Trophoblast cell (in vitro differentiated cells and primary cell): ENCODE results near the gene TCF21.
"Not testable (repeated sequence)": the region's sequence is repeated elsewhere in the genome, so short reads cannot be mapped to it uniquely, and the experiment has no call there.

ENCODE experiments used
- DNase-seq, 2 donors: peaks; one replicate each; pipeline ENCODE4 v3.0.0-alpha.2; 2016
- H2AFZ ChIP-seq: 2 replicates; pipeline ENCODE4 v1.6.1; 2013; ENCODE audit warnings: low read length, moderate library complexity, mild to moderate bottlenecking; ENCODE audit not compliant: insufficient read depth, poor library complexity
- H2AK5ac ChIP-seq: 2 replicates; pipeline ENCODE4 v1.6.1; 2013; ENCODE audit warnings: mild to moderate bottlenecking, low read length
- H2BK120ac ChIP-seq: 2 replicates; pipeline ENCODE4 v1.6.1; 2013; ENCODE audit warnings: low read length, mild to moderate bottlenecking, moderate library complexity; ENCODE audit not compliant: insufficient read depth, poor library complexity
- H2BK12ac ChIP-seq: 2 replicates; pipeline ENCODE4 v1.6.1; 2013; ENCODE audit warnings: mild to moderate bottlenecking, low read length, moderate library complexity
- H2BK5ac ChIP-seq: 2 replicates; pipeline ENCODE4 v1.6.1; 2013; ENCODE audit warnings: low read length, low read depth, moderate library complexity, mild to moderate bottlenecking; ENCODE audit not compliant: poor library complexity
- H3K14ac ChIP-seq: 2 replicates; pipeline ENCODE4 v1.6.1; 2013; ENCODE audit warnings: mild to moderate bottlenecking, low read length
- H3K18ac ChIP-seq: 2 replicates; pipeline ENCODE4 v1.6.1; 2013; ENCODE audit warnings: mild to moderate bottlenecking, low read length
- H3K23ac ChIP-seq: 2 replicates; pipeline ENCODE4 v1.6.1; 2013; ENCODE audit warnings: low read length
- H3K27ac ChIP-seq: 2 replicates; pipeline ENCODE4 v1.5.1; 2013; ENCODE audit warnings: low read depth, mild to moderate bottlenecking, inconsistent platforms, low read length, moderate library complexity
- H3K27me3 ChIP-seq: 2 replicates; pipeline ENCODE4 v1.6.1; 2013; ENCODE audit warnings: inconsistent platforms, mild to moderate bottlenecking, low read length, moderate library complexity; ENCODE audit not compliant: insufficient read depth
- H3K36me3 ChIP-seq, 2 experiments: 1 replicate in 1 of 2; 2 replicates in 1 of 2; pipeline ENCODE4 v1.6.1; 2013; ENCODE audit warnings: low read length in 2 of 2, mild to moderate bottlenecking in 2 of 2, moderate library complexity in 1 of 2; ENCODE audit not compliant: insufficient read depth in 2 of 2, control insufficient read depth in 1 of 2
- H3K4ac ChIP-seq: 2 replicates; pipeline ENCODE4 v1.6.1; 2013; ENCODE audit warnings: low read depth, mild to moderate bottlenecking, low read length, moderate library complexity
- H3K4me1 ChIP-seq, 2 experiments: 1 replicate in 1 of 2; 2 replicates in 1 of 2; pipeline ENCODE4 v1.6.1; 2013; ENCODE audit warnings: low read length in 2 of 2, mild to moderate bottlenecking in 2 of 2, moderate library complexity in 1 of 2; ENCODE audit not compliant: insufficient read depth in 2 of 2, control insufficient read depth in 1 of 2
- H3K4me2 ChIP-seq: 2 replicates; pipeline ENCODE4 v1.6.1; 2013; ENCODE audit warnings: inconsistent platforms, mild to moderate bottlenecking, low read length, moderate library complexity
- H3K4me3 ChIP-seq: 2 replicates; pipeline ENCODE4 v1.5.1; 2013; ENCODE audit warnings: mild to moderate bottlenecking, low read depth, low read length, inconsistent platforms
- H3K79me1 ChIP-seq: one replicate; pipeline ENCODE4 v1.6.1; 2013; ENCODE audit warnings: low read length
- H3K79me2 ChIP-seq: 2 replicates; pipeline ENCODE4 v1.6.1; 2013; ENCODE audit warnings: low read length, mild to moderate bottlenecking; ENCODE audit not compliant: control insufficient read depth, insufficient read depth, poor library complexity
- H3K9ac ChIP-seq: 2 replicates; pipeline ENCODE4 v1.6.1; 2013; ENCODE audit warnings: mild to moderate bottlenecking, low read length
- H3K9me3 ChIP-seq: 2 replicates; pipeline ENCODE4 v1.6.1; 2013; ENCODE audit warnings: low read depth, mild to moderate bottlenecking, control low read depth, inconsistent platforms, low read length; ENCODE audit not compliant: insufficient read depth
- H4K12ac ChIP-seq: 2 replicates; pipeline ENCODE4 v1.6.1; 2013; ENCODE audit warnings: low read depth, mild to moderate bottlenecking, low read length, moderate library complexity
- H4K8ac ChIP-seq: 2 replicates; pipeline ENCODE4 v1.6.1; 2013; ENCODE audit warnings: low read depth, mild to moderate bottlenecking, low read length, moderate library complexity
- H4K91ac ChIP-seq: one replicate; pipeline ENCODE4 v1.6.1; 2013; ENCODE audit warnings: low read depth, mild to moderate bottlenecking, low read length, moderate library complexity
- whole genome bisulfite sequencing: extraction: QIAGEN DNeasy Blood & Tissue Kit; methylation state at CpG from one replicate; pipeline ENCODE4 v1.1.7; 2013; ENCODE audit warnings: missing lambda C conversion rate; ENCODE audit not compliant: insufficient read length, insufficient coverage; ENCODE audit errors: extremely low coverage; 5-methylcytosine and 5-hydroxymethylcytosine counted together

The TCF21 gene

DNA sequence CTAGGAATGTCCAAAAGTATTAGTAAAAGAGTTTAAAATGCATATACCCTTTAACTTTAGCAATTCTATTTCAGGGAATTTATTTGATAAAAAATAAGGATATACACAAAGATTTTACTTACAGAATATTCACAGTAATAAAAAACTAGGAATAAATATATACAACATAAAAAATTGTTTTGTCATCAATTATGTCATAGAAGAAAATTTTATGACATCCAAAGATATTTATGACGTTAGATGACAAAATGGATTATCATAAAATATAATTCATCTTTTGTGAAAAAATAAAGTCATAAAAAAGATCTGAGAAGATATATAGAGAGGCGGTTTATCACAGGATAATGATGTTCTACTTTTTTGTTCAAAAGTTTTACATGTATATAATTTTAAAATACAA is 32.0 kb upstream of the TCF21 start:
- no peak overlapping the region for H3K18ac ChIP-seq
- H2AK5ac ChIP-seq = no peak overlapping the region
- no peaks in the 10 kb centered on the region for H3K9me3 ChIP-seq
- H3K9ac ChIP-seq = no peak overlapping the region
- no peak overlapping the region for H3K4me3 ChIP-seq
- H3K27me3 ChIP-seq = peaks cover 16% of the 10 kb centered on the region
- DNase-seq = no peak
- peaks cover 3 to 6% of the 10 kb centered on the region in 2 experiments for H3K4me1 ChIP-seq
- H4K8ac ChIP-seq = no peak overlapping the region
- H3K79me1 ChIP-seq = no peaks in the 10 kb centered on the region
- H4K12ac ChIP-seq = no peak overlapping the region
- WGBS = no CpG with 5 or more reads among the region's 2 CpGs
- no peak overlapping the region for H3K27ac ChIP-seq
- no peaks in the 10 kb centered on the region for H3K79me2 ChIP-seq
- H2BK5ac ChIP-seq = no peak overlapping the region
- H3K4ac ChIP-seq = no peak overlapping the region
- no peak overlapping the region for H4K91ac ChIP-seq
- no peaks in the 10 kb centered on the region for H3K36me3 ChIP-seq
- H3K14ac ChIP-seq = no peak overlapping the region
- H2BK120ac ChIP-seq = no peak overlapping the region
- H2AFZ ChIP-seq = no peak overlapping the region
- no peak overlapping the region for H3K23ac ChIP-seq
- no peak overlapping the region for H2BK12ac ChIP-seq
- no peak overlapping the region for H3K4me2 ChIP-seq

DNA sequence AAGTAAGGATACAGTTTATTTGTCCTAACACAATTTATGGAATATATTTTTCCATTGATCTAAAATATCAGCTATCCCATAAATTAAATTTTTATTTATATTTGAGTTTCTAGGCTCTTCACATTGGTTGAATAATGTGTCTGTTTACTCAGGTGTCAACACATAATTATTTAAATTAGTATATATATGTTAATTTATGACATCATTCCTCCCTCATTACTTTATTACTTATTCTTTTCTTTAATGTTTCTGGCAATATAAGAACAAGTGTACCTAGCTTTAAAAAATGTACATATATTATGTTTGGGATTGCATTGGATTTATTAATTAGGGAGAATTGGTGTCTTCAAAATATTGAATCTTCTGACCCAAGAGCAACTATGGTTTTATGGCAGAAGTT is 31.2 kb upstream of the TCF21 start:
- H3K4me1 ChIP-seq = peaks cover 3 to 6% of the 10 kb centered on the region in 2 experiments
- H3K79me1 ChIP-seq = no peaks in the 10 kb centered on the region
- H3K14ac ChIP-seq = no peak overlapping the region
- no peak overlapping the region for H2BK12ac ChIP-seq
- DNase-seq = no peak
- no peak overlapping the region for H3K4me2 ChIP-seq
- no peak overlapping the region for H3K23ac ChIP-seq
- H3K36me3 ChIP-seq = no peaks in the 10 kb centered on the region
- no peak overlapping the region for H3K18ac ChIP-seq
- H2BK5ac ChIP-seq = no peak overlapping the region
- H3K27ac ChIP-seq = no peak overlapping the region
- H2AK5ac ChIP-seq = no peak overlapping the region
- no peak overlapping the region for H3K4me3 ChIP-seq
- no peak overlapping the region for H4K91ac ChIP-seq
- no peaks in the 10 kb centered on the region for H3K9me3 ChIP-seq
- H2BK120ac ChIP-seq = no peak overlapping the region
- no peak overlapping the region for H4K12ac ChIP-seq
- no peaks in the 10 kb centered on the region for H3K79me2 ChIP-seq
- H3K4ac ChIP-seq = no peak overlapping the region
- no peak overlapping the region for H2AFZ ChIP-seq
- no peak overlapping the region for H3K9ac ChIP-seq
- no peak overlapping the region for H4K8ac ChIP-seq
- peaks cover 16% of the 10 kb centered on the region for H3K27me3 ChIP-seq

GRCh38 chr6:133861337-133861736 is 27.6 kb upstream of the TCF21 start:
- H3K18ac ChIP-seq, H3K4me2 ChIP-seq, H3K14ac ChIP-seq, H3K4ac ChIP-seq, H3K27ac ChIP-seq, H3K79me2 ChIP-seq, H2BK5ac ChIP-seq, DNase-seq, H3K9me3 ChIP-seq, H2BK12ac ChIP-seq, H4K8ac ChIP-seq, H4K12ac ChIP-seq, H3K23ac ChIP-seq, H4K91ac ChIP-seq, H3K36me3 ChIP-seq, H2AFZ ChIP-seq, H3K4me3 ChIP-seq, H2BK120ac ChIP-seq, H3K79me1 ChIP-seq, H2AK5ac ChIP-seq, H3K27me3 ChIP-seq, H3K4me1 ChIP-seq, H3K9ac ChIP-seq: not testable (repeated sequence)
- WGBS = no CpG with 5 or more reads among the region's 2 CpGs

DNA sequence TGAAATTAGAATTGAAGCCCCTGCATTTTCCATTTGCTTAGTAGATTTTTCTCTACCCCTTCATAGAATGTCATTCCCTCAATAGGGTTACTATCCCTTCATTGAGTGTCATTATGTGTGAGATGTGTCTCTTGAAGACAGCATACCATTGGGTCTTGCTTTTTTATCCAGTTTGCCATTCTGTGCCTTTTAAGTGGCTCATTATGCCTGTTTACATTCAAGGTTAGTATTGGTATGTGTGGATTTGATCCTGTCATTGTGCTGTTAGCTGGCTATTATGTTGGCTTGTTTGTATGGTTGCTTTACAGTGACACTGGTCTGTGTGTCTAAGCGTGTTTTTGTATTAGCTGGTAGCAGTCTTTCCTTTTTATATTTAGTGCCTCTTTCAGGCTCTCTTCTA is 25.7 kb upstream of the TCF21 start:
- no peaks in the 10 kb centered on the region for H3K36me3 ChIP-seq

More for the DNA sequence above, 25.7 kb upstream of the TCF21 start:
- H3K9ac ChIP-seq = no peak overlapping the region
- no peak overlapping the region for H3K18ac ChIP-seq
- no peaks in the 10 kb centered on the region for H3K4me1 ChIP-seq
- no peak overlapping the region for H2BK12ac ChIP-seq
- H3K4ac ChIP-seq = no peak overlapping the region
- no peak overlapping the region for H4K12ac ChIP-seq
- H2AK5ac ChIP-seq = no peak overlapping the region
- H3K23ac ChIP-seq = no peak overlapping the region
- no peak overlapping the region for H2BK120ac ChIP-seq
- H3K4me2 ChIP-seq = no peak overlapping the region
- H4K8ac ChIP-seq = no peak overlapping the region
- DNase-seq = no peak
- no peak overlapping the region for H4K91ac ChIP-seq
- H3K79me1 ChIP-seq = no peaks in the 10 kb centered on the region
- no peaks in the 10 kb centered on the region for H3K27me3 ChIP-seq
- H3K9me3 ChIP-seq = no peaks in the 10 kb centered on the region
- H2BK5ac ChIP-seq = no peak overlapping the region
- no peak overlapping the region for H2AFZ ChIP-seq
- H3K79me2 ChIP-seq = no peaks in the 10 kb centered on the region
- H3K14ac ChIP-seq = no peak overlapping the region
- no peak overlapping the region for H3K4me3 ChIP-seq
- no peak overlapping the region for H3K27ac ChIP-seq
- WGBS = no CpG with 5 or more reads among the region's 1 CpG
